Kasumi-1 (cell line): ENCODE data around the gene PALLD.

Experiments
- DNase-seq, 2 experiments: peaks; one replicate each; lab custom pipeline; 2025; lab: John Stamatoyannopoulos, UW

Gene PALLD

GRCh38 chr4:168647646-168648375 is 151.0 kb downstream of the PALLD start:
- DNase-seq: peak; percentile 25 to 27

- no peak for DNase-seq
Measured at GRCh38 chr4:168648494-168648893, 151.6 kb downstream of the PALLD start.

DNA sequence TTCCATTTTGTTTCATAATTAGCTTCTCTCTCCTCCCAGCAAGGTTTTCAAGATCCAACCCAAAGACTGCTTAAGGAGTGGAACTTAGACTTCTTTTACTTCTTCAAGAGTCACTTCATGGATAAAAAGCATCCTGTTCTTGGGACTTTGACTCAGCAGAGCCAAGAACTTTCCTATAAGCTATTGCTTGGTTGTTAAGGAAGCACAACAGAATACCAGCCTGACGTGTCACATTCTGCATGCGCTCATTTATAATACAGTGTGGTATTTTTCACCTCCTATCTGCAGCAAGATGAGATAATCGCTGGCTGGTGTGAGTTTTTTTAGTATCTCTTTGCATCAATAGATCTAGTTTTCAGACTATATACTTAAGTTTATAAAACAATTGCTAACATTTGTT is 152.1 kb downstream of the PALLD start:
- no peak for DNase-seq

DNA sequence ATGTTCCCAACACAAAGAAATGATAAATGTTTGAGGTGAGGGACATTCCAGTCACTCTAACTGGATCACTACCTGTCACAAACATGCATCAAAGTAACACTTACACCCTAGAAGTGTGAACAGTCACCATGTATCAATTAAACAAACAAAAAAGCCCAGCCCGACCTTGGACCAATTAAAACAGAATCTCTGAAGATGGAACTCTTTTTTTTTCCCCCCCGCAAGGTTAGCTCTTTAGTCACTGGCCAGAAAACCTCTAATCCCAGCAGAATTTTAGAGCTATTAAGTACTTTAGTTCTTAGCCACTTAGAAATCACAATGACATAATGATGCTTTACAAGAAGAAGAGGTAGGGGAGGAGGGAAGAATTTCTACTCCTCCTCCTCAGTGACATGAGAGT is 154.5 kb downstream of the PALLD start:
- no peak for DNase-seq

- DNase-seq: no peak
Measured at GRCh38 chr4:168651864-168652263, 155.0 kb downstream of the PALLD start.

DNA sequence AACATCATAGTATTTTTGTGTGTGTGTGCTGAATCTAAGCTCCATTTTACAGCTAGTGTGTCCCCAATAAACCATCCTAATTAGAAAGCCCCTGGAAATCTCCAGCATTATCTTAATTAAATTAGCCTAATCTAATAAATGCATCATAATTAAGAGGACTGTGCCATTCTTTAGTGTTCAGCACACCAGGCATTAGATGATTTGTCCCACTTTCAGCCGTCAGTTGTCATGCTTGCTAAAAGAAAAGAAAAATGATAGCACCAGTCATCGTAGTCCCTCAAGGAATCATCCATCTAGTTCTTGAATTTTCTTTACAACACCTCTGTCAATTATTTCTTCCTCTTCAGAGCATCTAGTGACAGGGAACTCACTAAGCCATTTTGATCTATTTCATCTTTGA is 155.9 kb downstream of the PALLD start:
- no peak for DNase-seq

DNA sequence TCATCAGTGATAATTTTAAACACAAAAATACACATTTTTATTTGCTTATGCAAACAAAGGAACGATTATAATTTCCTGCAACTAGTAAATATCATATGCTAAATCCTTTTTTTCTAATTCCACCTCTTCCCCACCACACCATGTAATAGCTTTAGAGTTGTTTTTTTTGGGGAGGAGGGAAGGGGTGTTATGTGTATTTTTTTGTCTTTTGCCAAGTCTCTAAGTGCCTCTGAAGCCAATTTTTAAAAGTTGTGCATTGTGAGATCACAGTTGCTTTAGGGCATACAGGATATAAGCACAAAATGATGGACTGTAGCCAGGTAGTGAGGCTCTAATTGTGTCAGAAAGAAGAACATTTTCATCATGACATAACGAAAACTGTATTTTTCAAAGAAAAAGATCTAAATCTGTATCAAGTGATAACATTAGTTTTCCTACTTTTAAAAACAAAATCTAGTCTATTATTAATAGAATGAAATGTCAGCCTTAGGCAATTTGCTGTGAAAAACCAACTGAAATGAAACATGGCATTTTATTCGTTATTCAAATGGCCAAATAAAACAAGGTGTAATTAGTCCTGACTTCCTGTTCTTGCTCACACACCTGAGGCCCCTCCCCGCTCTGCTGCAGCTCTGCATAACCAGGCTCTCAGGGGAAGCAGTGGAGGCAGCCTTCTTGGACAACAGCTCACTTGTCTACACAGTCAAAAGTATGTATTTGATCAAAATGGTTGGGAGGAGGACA is 157.4 kb downstream of the PALLD start:
- DNase-seq: no peak

DNA sequence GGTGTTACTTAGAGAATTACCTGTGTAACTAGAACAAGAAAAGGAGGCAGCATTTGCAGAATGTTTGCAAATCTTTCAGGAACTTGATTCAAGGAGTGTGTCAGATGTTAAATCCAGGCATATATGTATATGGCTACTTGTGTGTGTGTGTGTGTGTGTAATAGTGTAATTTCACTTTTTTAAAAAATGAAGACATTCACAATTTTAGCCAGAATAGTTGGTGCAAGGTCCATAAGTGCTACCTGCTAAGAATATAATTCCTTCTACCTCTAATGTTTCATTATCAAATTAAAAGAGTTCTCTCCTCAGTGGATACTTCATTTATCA is 158.0 kb downstream of the PALLD start:
- no peak for DNase-seq

- no peak for DNase-seq
Measured at GRCh38 chr4:168655182-168655581, 158.3 kb downstream of the PALLD start.

DNA sequence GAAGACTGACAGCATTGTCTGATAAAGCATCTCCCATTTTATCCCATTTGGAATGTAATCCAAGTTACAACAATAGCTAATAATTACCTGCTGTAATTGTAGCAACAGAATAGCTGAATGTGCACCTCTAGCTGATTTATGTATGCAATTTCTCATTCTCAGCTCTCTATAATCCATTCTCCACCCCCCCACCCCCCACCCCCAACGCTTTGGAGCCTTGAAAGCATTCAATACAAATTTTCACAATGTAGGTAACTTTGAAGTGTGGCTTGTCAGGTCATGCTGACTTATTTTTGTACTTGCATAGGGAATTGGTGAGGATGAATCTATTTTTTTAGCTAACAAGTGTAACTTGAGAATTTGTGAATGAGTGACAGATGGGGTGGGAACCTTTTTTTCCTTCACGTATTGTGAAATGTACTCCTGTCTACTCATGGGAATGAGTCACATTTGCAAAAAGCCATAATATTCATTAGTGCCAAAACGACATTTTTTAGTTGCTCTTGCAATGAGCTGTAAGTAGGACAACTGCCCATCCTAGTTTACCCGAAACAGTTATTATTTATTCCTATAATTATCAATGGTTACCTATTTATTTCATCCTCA is 159.3 kb downstream of the PALLD start:
- DNase-seq: no peak

DNA sequence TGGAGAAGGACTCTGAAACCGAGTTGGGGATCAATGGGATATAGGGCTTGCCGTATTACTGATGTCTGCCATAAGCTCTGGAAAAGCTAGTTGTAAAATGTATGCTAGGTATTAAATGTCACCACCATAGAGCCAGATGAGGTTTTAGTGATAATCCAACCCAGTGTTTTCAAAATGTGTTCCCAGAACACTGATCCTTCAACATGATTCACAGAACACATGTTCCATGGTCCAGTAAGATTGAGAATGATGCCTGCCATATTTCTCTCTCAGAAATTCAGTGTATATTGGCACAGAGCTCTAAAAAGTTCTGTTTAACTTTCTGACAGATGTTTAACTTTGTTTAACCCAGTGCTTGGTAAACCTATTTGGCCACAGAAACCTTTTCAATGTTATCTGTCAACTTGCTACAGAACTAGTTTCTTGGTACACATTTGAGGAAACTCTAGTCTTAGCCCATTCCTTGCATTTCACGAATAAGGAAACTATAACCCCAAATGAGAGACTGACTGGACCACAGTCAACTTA is 160.2 kb downstream of the PALLD start:
- no peak for DNase-seq

- DNase-seq: no peak
Measured at GRCh38 chr4:168658751-168659150, 161.9 kb downstream of the PALLD start.

DNA sequence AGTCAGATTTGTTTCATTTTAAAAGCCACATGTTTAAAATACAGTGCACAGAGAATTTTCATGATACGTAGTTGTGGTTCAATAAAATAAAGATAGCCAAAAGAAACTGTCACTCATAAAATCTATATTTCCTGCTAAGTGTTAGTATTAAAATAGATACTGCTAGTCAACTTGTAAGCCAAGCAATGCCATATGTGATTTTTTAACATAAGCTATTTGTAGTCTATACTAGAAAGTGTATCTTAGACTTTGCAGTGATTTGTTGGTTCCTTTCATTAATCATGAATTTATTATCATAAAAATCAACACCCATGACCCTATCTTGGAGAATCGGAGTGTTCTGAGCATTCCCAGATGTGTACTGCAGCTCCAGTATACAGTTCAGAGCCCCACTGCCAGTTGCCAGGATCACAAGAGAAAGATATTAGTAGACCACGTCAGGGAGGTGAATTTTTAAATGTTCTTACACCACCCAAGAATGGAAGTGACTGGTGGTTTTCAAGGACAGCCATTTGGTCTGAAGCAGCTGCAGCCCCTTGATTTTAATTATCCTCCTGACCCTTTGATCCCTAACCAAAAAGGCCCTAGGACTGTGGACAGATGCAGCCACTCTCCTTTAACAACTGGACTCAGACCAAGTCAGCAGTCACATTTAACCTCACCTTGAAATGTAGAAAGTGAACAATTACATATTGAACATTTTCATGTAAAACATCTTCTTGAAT is 163.1 kb downstream of the PALLD start:
- DNase-seq: no peak

- no peak for DNase-seq
Measured at GRCh38 chr4:168662297-168662984, 165.6 kb downstream of the PALLD start.

DNA sequence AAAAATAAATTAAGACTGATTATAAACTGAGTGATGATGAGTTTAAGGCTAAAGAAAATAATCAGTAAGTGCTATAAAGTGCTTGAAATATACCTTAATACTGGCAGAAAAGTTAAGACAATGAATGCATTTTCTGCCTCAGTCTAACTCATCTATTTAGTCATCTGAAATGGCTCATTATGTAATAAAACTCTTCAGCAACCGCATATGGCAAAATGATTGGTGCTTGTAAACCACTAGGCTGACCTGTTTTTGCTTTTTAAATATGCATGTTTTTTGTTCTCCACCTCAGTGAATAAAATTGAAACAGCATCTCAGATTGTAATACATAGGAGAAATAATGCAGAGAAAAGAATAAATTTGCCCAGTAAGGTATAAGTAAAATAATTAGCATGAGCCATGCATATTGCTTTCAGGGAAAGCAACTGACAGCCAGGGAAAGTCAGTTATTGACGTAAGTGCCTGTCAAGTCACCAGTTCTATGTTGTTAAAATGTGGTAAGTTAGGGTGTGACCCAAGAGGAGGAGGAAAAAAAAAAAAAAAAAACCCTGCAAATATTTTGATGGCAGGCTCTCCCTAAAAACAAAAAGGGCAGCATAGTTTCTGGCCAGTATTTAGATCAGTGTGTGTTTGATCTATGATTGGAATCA is 167.5 kb downstream of the PALLD start:
- no peak for DNase-seq

GRCh38 chr4:168666531-168666930 is 169.7 kb downstream of the PALLD start:
- DNase-seq: no peak

DNA sequence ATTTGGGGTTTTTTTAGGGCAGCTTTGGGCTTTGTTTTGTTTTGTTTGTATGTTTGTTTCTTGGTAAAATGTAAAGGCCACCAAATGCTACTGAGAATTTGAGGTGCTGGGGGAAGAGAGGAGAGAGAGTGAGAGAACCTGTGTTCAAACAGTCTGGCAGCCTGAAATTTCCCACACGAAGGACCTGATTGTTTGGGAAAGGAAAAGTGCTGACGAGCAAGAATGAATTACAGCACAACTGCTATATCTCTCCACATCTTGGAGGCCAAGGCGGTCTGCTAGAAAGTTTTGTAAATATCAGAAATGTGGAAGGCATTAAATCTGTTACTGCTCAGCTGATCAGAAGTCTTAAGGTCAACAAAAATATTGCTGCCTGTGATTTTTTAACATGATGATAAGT is 170.5 kb downstream of the PALLD start:
- no peak for DNase-seq

DNA sequence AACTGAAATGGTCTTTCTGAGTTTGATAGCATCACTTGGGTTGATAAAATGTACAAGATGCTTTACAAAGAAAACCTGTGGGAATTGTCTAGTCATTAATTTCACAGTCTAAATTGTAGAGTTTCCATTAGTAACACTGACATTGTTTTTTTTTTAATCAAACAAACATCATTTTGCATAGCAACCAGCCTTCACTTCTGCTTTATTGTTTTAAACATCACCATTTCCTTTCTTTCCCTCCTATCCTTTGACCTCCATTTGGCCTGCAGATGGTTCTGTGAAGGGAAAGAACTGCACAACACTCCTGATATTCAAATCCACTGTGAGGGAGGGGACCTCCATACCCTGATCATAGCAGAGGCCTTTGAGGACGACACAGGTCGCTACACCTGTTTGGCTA is 171.1 kb downstream of the PALLD start:
- DNase-seq: no peak

- DNase-seq: no peak
Measured at GRCh38 chr4:168673476-168673875, 176.6 kb downstream of the PALLD start.

GRCh38 chr4:168674077-168674747 is 177.4 kb downstream of the PALLD start:
- no peak for DNase-seq

DNA sequence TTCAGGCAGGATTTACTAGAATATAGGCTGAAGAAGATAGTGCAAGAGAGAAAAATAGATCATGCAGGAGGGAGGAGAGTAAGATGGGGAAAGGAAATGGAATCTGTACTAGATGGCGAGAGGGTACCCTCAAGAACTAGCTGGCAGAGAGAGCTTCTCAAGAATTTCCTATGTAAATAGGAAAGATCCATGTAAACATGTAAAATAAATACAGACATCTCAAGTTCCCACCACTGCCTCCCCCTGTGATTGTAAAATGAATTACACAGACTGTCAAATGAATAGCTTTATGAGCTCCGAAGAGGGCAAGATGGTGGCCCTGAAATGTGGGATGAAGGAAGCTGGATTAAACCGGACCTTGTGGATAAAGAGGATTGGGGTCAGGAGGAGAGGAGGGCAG is 178.0 kb downstream of the PALLD start:
- no peak for DNase-seq
